Dedifferentiated amniotic fluid mesenchymal stem cell (primary cell): Measurements from ENCODE around the gene POLR1H.

Source experiments
- DNase-seq: peaks from one replicate; pipeline ENCODE4 v3.0.0-alpha.2; 2016; ENCODE audit errors: extremely low spot score

The POLR1H gene

GRCh38 chr6:30093951-30094661, 33.0 kb downstream of the POLR1H start:
- no peak for DNase-seq

DNA sequence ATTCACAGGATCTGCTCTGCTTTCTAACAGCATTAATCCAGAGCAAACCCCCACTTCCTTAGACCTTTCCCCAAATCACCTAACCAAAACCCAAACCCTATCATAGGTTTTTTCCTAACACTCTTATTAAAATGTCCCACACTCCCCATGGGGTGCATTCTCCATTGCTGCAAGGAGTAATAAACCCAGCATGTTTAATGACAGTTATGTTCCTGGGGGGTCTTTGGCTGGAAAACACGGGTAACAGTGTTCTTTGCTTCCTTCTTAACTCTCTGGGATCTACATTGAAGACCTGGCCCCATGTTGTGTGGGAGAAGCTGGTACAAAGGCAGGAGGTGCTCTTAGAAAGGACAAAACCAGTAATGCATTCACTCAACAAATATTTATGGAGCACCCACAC, 35.8 kb downstream of the POLR1H start:
- DNase-seq: no peak

GRCh38 chr6:30097902-30098768, 37.1 kb downstream of the POLR1H start:
- no peak for DNase-seq

GRCh38 chr6:30100154-30100553, 39.1 kb downstream of the POLR1H start:
- DNase-seq: no peak

DNA sequence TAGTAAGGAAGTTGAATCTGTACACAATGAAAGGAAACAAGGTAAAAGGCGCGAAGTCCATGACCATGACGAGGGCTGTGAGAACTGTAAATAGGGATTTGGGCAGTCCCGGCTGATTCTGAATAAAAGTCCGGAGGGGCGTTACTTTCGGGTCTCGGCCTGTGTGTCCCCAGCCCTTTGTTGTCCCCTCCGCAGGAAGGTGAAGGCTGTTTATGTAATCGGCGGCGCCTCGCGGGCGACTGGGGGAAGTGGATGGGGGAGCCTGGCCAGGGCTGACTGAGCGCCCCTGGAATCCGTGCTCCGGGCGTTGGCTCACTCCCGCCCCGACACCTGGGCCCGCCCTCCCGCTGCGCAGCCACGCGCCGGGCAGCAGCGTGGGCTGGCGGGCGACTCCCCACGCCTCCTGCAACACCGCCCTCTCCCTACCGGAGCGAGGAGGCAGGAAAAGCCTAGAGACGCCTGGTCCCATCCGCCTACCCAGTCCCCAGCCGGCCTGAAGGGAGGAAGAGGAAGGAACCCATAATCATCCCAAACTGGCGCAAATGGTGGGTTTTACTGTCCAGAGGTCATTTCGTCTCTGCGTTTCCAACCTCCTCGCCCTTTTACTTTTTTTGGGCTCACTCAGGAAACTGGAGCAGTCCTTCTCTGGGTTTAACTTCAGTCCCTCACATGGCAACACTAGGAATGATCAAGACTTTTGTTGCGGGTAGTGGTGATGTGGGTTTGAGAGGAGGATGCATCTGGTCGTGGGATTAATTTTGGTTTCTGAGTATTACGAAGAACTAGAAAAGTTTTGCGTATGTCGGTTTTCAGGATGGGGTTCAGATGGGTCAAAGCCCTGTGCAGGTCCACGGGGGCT, 39.7 kb downstream of the POLR1H start:
- no peak for DNase-seq

DNA sequence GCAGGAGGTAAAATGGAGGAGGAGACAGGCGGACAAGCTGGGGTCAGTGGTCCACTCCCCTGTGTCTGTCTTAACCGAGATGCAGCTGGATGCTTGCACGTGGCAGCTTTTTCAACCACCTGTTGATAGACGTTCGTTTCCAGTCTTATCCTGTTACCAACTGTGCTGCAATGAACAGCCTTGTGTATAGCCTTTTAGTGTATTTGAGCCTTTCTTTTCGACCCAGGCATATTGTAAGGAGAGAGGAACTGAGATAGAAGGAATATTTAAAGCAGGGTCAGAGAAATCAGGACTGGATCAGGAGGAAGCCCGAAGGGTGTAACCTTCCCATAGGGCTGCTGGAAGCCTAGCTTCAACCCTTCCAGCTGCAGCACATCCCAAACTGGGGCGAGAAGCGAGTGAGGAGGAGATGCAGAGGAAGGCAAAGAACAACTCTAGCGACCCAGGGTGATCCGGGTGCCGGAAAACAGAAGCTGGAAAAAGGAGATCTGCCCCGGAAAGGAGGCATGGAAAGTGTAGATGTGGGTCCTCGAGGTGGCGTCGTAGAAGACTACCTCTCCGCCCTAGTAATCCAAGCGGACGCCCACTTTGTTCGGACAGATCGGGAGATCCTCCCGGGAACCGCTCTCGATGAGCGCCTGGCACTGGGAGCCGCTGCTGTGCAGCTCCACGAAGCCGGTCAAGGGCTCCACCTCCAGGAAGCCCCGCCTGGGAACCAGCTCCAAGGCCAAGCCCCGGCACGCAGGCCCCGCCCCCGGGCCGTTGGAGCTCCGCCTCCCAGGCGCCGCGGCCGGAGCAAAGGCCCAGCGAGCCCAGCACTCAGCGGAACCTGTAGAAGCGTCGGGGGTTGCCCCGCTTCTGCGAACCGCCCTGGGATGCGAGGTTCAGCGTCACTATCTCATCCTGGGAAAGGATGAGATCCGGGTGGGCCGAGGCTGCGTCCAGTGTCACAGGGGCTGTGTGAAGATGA, 40.7 kb downstream of the POLR1H start:
- DNase-seq: peak; percentile 56

- DNase-seq: no peak
Observed at GRCh38 chr6:30102414-30102969, 41.4 kb downstream of the POLR1H start.

DNA sequence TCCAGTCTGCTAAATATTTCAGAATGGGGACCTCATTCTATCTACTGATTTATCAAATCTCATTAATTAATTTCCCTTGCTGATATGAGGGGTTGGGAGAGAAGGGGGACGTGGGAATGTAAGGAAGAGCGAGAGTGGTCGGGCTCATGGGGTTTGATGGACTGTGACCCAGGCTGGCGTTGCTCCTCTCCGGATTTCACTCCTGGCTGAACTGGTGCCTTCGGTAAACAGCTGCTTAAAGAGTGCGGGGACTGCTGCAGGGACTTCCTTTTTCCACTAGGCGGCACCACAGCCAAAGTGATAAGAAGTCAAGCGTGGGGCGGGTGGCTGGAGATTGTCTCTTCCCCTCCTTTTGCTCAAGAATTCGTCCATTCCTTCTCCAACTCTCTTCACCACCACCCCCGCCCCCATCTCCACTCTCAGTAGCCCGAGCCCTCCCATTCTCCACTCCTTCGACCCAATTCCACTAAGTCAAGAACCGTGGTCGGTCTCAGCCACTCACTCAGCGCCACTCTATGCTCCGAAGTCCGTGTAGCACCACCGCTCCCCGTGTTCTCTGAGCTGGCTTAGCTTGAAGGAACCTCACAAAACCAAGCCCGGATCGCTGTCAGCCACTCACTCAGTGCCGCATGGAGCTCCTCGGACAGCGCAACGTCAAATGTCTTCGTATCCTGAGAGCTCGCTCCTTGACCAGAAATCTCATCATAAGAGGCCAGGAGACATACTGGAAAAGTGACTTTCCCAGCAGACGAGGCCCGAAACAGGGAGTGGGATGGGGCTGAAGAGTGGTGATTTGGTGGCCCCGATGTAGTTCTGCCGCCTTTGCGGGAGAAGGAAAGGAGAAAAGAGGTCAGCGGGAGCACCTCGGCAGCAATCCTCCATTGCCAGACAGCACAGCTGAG, 42.2 kb downstream of the POLR1H start:
- peak; percentile 91 for DNase-seq

- no peak for DNase-seq
Observed at GRCh38 chr6:30103872-30104179, 42.8 kb downstream of the POLR1H start.

- no peak for DNase-seq
Observed at GRCh38 chr6:30104661-30105060, 43.6 kb downstream of the POLR1H start.

GRCh38 chr6:30111266-30111856, 50.3 kb downstream of the POLR1H start:
- no peak for DNase-seq

DNA sequence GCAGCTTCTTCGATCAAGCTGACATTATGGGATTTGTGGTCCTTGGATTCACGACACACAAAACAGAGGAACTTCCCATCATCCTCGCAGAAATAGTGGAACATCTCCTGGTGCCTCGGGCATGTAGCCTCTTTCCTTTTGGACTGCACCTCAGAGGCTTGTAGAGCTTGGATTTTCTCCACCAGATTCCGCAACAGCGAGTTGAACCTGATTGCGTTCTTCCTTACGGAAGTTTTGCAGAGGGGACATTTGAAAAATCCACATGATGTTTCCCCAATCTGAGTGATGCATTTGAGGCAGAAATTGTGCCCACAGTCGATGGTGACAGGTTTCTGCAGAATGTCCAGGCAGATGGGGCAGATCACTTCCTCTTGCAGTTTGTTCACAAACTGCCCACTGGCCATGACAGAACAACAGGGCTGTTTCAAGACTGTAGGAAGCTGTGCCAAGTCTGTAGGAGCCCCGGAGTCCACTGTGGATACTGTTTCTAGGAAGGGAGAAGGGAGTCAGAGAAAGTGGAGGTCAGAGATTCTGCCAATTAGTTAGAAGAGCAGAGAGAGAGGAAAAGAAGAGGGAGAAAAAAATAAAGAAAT, 51.4 kb downstream of the POLR1H start:
- no peak for DNase-seq

GRCh38 chr6:30113003-30113759, 52.1 kb downstream of the POLR1H start, which contains the start of gene TRIM31:
Gene TRIM31, minus strand, starts transcription at chr6:30113090. Its CDS starts 285 bp downstream, at chr6:30112805.
- no peak for DNase-seq

GRCh38 chr6:30113841-30114240, 52.8 kb downstream of the POLR1H start:
- DNase-seq: no peak
